Choroid plexus epithelial cell (primary cell): ENCODE measurements around the gene ARHGAP24.

Experiments
- DNase-seq: peaks from one replicate; pipeline ENCODE4 v3.0.0-alpha.2; 2010; ENCODE audit warnings: low read depth
- H3K4me3 ChIP-seq: 2 replicates; pipeline ENCODE4 v1.5.1; 2011; ENCODE audit warnings: low read depth, mild to moderate bottlenecking, control low read depth, low read length, moderate library complexity
- CTCF ChIP-seq: conservative IDR thresholded peaks from 2 replicates; pipeline ENCODE4 v1.5.1; 2011; ENCODE audit warnings: low read depth, mild to moderate bottlenecking, control low read depth, inconsistent platforms, low read length, moderate library complexity

ARHGAP24 gene

GRCh38 chr4:85534120-85534519 lies 59.2 kb downstream of the ARHGAP24 start:
- TF ChIP-seq CTCF, result no peak
- H3K4me3 ChIP-seq, result no peak overlapping the region
- DNase-seq, result no peak

GRCh38 chr4:85543832-85544231 lies 68.9 kb downstream of the ARHGAP24 start:
- peak; percentile 51 for DNase-seq
- no peak overlapping the region for H3K4me3 ChIP-seq
- TF ChIP-seq CTCF, result no peak

- no peak for DNase-seq
- TF ChIP-seq CTCF, result no peak
- no peak overlapping the region for H3K4me3 ChIP-seq
Observed at GRCh38 chr4:85544751-85545150, 69.8 kb downstream of the ARHGAP24 start.

GRCh38 chr4:85548116-85548515 lies 73.2 kb downstream of the ARHGAP24 start:
- no peak for TF ChIP-seq CTCF
- H3K4me3 ChIP-seq, result no peak overlapping the region
- peak; percentile 20 for DNase-seq

GRCh38 chr4:85548841-85549240 lies 73.9 kb downstream of the ARHGAP24 start:
- H3K4me3 ChIP-seq, result no peak overlapping the region
- TF ChIP-seq CTCF, result no peak
- DNase-seq, result peak; percentile 27

- DNase-seq, result peak; percentile 36
- no peak for TF ChIP-seq CTCF
- no peak overlapping the region for H3K4me3 ChIP-seq
Observed at GRCh38 chr4:85555206-85555605, 80.3 kb downstream of the ARHGAP24 start.

- no peak for DNase-seq
- TF ChIP-seq CTCF, result no peak
- H3K4me3 ChIP-seq, result no peak overlapping the region
Observed at GRCh38 chr4:85556283-85556682, 81.3 kb downstream of the ARHGAP24 start.
